ENCODE measurements around the gene NGEF.

Gene NGEF

DNA sequence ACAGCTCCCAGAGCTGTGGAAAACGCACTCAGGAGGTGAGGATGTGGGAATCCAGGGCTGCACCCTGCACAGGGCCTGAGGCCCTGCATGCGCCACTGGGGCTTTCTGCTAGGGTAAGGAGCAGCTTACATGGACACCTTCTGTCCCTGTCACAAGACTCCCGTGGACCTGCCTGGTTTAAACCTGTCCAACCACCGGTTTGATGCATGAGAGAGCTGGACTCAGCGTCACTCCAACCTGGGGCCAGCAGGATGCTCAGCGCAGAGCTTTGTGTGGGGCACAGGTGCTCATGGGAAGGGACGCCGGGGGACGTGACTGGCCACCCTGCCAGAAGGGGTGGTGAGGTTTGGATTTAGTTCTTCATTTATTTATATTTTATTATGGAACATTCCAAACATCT, 118.8 kb downstream of the NGEF start:
- no peak for DNase-seq

DNA sequence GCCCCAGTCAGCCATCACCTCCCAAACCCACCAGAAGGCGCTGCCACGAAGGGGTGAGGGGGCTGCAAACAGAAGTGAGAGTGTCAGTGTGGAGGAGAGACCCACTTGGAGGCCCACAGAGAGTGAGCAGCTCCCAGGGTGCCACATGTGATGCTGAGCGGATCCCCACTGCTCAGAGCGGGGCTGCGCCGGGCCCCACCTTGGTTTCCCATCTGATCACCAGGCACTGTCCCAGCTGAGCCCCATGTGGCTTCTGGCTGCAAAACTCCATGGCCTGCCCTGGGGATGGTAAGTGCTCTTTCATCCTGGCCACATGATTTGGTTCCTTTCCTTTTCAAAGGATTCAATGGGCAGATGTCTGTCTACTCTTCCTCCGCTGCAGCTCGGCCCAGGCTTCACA, 119.2 kb downstream of the NGEF start:
- no peak for DNase-seq

DNA sequence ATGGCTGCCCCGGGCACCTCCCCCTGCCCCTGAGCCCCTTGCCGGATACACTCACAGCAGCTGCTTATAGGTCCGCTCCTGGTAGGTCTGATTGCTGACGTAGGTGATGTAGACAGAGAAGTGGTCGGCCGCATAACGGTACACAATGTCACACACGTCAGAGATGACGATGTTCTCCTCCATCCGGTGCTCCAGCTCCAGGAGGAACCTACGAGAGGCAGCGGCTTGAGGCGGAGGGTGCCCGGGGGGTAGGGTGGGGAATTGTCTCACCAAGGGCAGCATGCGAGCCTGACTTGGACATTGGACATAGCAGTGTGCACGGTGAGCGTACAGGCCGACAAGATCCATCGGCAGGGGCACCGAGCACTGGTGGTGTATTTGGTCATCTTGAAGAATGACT, 120.2 kb downstream of the NGEF start:
- no peak for DNase-seq

DNA sequence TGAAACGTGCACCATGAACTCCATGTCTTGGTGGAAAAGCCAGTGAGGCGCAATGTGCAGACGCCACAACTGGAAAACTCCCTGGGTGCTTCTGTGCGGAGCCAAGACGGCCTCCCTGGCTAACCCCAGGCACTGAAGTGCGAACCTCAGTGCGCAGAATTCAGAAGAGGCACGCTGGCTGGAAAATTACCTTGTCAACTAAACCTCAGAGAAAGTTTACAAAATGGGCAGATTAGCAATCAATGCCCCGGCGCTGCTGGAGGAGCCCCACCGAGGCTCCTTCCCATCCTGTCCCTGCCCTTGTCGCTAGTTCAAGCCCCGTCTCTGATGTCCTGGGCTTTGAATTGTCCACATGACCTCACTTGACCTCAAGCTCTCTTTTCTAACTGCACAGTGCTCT, 120.8 kb downstream of the NGEF start:
- no peak for DNase-seq

DNA sequence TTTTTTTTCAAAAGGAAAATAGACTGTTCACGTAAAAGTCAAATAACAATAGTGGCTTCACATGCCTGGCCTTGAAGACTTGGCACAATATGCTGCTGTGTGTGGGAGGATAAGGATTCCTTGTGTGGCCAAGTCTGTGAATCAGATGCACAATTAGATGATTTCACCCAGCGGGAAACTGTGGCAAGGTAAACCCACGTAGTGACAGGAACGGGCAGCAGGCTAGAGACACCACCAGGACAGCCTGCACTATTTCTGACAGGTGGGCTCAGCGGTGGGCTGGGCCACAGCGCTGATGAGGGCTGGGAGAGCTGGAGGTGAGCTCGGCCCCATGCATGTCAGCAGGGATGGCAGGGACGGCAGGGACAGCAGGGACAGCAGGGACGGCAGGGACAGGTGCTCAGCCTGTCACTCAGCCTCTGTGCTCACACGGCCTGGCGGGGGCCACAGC, 121.4 kb downstream of the NGEF start:
- no peak for DNase-seq

DNA sequence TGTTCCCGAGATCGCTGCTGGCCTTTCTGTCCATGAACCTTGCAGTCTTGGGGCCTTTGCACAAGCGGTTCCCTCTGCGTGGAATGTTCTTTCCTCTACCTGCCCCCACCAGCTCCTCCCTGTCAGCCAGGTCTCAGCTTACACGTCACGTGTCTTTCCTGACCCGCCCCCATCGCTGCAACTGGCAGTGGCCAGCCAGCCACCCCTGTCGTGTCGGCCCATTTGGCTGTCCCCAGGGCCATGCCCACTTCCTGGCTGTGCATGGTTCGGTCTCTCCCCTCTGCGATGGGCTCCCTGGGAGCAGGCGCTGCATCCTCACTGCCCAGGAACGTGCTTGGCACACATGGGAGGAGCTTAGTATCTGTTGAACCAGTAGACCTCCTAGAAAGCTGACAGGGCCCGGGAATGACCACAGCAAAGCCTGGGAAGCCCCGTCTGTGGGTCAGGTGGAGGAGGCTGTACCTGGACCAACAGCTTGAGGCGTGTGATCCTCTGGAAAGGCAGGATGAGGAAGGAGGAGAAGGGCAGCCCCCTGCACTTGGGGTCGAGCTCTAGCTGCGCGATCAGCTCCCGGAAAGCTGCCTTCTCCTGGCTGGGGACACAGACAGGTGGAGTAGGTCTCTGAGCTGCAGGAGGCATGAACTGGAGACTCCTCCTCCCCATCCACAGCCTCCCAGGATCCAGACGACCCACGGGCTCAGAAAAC, 122.0 kb downstream of the NGEF start:
- DNase-seq = no peak

DNA sequence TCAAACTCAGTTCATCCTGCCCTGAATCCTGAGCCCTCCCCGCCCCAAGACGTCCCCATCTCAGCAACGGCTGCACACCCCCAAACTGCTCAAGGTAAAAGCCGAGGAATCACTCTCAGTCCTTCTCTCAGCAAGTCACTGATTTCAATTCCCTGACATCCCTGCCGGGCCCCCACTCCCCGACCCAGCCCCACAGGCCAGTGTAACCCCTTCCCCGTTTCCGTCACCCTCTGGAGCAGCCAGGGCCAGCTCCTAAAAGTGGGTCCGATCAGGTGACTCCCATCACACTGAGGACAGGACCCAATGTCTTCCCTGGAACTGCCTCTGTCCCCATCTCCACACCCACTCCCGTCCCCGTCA, 122.5 kb downstream of the NGEF start:
- no peak for DNase-seq

DNA sequence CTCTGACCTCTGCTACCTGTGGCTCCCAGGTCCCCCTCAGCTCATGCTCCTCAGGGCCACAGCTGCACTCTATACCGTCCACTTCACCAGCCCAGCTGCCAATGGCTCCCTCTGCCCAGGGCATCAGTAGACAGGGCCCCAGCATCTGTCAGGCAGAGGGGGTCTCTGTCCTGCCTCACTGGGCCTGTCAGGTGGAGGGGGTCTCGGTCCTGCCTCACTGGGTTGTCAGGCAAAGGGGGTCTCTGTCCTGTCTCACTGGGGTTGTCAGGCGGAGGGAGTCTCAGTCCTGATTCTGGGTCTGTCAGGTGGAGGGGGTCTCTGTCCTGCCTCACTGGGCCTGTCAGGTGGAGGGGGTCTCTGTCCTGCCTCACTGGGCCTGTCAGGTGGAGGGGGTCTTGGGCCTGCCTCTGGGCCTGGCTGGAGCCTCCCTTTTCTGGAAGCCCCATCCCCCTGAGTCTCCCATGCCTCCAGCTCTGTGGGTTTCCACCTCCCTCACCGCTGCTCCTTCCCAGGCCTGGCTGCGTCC, 123.1 kb downstream of the NGEF start:
- no peak for DNase-seq

DNA sequence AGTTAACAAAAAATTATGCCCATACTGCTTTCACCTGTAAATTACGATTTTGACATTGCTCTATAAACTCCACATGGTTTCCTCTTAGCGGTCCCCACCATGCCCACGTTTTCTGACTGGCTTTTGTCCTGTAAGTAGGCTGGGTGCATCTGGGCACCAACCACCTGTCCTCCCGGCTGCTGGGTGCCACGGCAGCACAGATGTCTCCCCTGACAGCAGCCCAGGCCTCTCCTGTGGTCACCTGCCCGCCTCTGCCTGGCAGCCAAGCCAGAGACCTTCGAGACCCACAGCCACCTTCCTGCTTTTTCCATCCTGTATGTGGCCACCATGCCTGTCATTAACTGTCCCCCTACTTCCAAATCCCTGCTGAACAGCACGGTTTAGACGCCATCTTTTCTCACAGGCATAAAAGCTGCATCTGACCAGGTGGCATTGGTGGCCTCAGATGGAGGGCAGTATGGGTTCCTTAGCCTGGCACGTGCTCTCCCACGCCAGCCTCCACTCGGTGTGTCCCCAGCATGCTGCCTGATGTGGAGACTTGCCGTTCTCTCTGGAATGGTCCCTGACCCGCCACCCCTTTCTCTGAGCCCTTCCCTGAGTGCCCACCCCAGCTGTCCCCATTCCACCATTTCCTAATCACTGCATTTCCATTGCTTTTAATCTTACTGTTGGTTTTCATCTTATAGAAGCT, 124.1 kb downstream of the NGEF start:
- no peak for DNase-seq

DNA sequence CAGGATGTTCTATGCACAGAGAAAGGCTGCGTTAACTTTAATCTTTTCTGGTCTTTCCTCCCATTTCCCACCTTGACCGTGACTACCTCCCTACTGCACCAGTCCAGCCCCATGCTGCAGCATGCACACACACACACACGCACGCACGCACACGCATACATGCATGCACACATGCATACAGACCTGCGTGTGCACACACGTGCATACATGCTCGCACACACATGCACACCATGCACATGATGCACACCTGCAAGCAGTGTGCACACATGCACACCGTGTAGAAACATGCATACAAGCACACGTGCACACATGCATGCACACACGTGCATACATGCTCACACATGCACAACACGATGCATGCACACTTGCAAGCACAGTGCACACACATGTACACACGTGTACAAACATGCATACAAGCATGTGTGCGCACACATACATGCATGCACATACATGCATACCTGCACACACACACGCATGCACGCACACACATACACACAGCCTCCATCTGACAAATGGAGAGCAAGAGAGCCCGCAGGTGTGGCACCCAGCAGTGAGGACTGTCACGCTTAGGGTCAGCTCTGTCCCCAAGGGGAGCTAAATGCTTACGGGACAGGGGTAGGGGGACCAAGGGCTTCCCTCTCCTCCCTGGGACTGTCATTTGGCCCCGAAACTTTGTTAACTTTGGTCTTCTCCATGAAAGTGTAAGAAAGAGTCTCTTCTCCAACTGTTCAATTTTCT, 124.8 kb downstream of the NGEF start:
- no peak for DNase-seq

DNA sequence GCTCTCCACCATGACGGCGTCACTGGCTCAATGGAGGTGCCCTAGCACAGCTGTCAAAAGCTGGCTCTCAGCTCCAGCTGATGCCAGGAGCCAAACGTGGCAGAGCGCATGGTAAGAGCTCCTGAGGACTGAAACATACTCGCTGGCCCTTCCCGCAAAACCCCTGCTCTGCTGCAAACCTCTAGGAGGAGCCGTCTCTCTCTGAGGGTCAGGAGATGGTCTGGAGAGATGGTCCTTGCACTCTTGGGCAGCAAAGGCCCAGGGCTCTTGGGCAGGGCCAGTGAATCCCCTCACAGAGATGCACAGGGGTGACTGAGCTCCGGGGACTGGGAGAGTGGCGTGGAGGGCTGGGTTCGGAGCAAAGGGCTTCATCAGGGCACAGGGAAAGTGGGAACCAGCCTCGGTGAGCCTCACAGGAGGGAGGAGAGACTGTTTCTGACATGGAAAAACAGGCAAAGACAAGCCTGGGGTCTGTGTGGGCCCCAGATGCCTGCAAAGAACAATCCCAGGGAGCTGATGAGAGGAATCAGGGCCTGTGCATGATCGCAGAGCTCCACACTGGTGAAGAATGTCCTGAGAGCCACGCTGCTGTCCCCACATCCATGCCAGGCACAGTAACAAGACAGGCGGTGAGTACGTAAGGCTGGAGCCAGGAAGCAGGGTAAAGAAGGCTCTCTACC, 125.7 kb downstream of the NGEF start:
- DNase-seq = no peak

DNA sequence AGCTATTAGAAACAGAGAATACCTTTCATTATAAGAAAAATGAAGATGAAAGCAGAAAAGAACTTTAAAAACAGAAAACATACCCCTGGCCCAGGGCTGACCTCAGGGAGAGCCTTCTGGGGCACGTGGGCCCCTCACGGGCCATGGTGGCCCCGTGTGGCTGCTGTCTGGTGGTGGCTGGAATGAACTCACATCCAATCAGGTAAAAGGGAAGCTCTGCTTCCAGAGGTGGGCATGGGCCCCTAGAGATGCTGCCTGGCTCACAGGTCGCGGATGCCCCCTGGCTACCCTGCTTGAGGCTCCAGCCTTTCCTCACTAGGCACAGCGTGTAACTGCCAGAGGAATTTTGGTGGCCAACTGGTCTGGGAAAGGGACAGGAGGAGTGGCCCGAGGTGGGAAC, 126.4 kb downstream of the NGEF start:
- no peak for DNase-seq

DNA sequence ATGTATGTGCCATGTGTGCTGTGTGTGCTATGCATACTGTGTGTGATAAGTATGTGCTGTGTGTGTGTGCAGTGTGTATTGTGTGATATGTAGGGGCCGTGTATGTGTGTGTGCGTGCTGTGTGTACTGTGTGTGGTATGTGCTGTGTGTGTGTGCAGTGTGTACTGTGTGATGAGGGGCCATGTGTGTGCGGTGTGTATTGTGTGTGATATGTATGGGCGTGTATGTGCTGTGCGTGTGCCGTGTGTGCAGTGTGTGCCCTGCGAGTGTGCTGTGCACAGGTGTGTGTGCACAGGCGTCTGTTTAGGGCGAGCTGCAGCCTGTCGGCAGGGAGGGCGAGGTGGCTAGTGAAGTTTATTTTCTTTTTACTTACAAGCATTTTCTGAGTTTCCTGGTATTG, 126.9 kb downstream of the NGEF start:
- no peak for DNase-seq

DNA sequence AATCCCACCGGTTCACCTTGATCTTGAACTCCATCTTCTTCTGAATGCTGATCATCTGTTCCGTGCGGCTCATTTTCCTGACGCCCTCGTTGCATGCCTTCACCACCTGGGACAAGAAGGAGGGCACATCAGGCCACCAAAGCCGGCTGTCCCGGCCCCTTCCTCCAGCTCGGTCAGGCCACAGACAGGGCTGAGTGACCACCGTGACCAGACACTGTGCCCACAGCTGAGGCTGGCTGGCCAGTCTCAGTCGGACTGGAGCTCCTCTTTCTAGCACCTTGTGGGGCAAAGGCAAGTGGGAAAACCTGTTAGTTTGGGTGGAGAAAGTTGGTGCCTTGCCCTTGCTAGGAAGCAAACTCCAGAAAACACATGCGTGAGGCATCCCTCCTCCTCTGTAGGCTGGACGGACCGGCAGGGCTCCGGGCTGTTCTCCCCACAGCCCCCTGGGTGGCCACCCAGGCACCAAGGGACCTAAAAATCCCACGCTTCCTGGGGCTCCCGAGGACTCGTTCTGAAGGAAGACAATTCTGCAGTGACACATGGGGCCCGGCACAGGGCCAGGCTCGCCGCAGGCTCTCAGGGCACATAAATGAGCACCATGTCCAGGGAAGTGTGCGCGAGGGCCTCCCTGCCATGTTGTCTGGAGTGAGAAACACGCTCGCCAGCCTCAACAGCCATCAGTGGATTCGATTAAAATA, 127.6 kb downstream of the NGEF start:
- DNase-seq = no peak

DNA sequence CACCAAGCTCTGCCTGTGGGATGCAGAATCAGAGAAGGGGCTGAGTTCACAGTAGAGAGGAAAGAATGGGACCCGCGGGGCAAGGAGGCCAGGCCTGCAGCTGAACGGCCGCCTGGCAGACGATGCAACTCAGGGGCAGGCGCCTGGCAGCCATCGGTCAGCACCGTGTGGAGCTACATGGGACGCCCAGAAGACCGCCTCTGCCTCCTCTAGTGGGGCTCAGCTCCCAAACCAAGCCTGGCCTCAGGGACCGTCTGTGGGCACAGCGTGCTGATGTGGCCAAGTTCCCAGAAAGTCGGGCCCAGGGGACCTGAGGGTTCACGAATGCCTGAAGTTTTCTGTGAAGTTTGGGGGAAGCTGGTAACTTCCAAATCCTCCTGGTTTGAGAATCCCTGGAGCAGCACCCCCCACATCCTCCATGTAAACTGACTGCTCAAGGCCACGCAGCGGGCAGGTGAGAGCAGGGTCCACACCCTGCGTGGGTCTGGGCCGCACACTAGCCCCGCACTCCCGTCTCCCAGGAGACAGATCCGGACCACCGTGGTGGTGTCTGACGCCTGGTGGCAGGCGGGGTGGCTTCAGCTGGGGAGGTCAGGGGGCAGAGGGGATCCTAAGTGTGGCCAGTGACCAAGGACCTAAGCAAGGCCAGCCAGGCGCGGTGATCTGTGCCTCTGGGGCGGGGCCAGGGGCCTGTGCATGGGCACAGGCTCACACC, 128.3 kb downstream of the NGEF start:
- DNase-seq = no peak

DNA sequence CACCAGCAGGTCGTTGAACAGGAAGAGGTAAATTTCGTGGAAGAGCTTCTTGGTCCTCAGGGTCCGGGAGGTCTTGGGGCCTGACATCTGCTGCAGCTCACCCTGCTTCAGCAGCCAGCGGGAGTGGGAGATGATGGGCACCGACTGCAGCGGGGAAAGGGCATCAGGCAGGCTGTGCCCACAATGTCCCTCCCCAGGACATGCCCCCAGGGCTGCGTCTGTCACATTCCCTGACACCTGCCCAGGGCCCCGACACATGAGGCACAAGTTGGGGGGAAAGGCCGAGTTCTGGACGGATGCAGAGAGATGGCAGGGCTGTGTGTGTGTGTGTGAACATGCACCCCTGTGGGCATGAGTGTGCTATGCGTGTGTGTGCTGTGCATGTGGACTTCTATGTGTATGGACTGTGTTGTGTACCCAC, 129.0 kb downstream of the NGEF start:
- no peak for DNase-seq

DNA sequence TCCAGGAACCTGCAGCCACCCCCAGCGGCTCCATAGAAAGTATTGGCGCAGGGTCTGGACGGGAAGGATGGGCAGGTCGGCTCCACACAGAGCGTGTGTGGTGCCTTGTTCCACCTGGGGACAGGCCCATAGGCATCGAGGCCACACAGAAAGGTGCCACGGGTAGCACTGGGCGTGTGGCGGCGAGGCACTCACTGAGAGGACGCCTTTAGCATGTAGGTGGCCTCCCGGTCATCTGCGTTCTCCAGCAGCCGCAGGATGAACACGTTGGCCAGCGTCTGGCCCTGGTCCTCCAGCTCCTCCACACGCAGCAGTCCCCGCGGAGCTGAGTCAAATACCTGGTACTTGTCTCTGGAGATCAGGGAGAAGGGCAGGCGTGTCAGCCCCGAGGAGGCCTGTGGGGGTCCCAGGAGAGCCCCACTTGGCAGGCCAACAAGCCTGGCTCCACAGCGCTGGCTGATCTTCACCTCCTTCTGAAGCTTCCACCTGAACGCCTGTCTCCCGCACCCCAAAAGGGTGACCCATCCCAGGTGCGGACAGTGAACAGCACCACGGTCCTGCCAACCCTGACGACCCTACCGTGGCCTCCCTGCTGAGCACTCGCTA, 129.8 kb downstream of the NGEF start:
- DNase-seq = no peak

DNA sequence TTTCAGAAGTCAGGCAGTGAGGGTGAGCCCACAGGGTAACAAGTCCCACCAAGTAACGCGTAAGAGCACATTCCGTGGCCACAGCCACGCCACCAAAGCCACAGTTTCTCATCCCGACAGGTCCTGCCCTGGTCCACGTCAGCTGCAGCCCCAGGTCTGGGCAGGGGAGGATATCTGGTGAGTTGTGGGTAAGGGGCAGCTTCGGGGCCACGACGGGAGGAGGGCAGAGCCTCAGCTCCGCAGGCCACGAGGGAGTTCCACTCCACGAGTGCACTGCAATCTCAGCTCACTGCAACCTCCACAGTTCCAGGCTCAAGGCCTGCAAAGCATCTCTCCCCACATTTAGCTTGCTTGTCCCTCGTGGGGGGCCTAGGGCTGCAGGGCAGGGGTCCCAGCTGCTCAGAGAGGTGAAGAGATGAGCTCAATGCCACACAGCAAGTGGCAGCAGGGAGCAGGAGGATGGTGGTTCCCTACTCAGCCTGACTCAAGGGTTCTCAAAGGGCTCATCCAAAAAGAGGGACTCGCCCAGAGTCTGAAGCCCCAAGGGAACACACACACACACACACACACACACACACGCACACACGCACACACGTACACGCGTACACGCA, 130.4 kb downstream of the NGEF start:
- DNase-seq = no peak

DNA sequence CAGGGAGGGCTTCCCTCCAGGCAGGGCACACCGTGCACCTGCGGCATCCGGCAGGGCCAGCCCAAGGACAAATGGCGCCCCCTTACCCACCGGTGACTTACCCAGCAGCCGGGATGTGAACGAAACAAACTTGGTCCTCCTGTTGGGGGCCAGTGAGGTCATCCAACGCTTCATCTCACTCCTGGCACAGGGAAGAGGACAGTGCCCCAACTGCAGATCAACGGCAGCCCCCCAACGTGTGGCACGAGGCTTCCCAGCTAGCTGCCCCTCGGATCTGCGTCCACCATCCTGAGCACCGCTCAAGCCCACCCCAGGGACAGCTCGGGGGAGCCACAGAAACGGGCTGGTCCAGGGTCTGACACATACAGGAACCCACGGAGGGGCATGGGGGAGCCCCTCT, 131.0 kb downstream of the NGEF start:
- DNase-seq = no peak

DNA sequence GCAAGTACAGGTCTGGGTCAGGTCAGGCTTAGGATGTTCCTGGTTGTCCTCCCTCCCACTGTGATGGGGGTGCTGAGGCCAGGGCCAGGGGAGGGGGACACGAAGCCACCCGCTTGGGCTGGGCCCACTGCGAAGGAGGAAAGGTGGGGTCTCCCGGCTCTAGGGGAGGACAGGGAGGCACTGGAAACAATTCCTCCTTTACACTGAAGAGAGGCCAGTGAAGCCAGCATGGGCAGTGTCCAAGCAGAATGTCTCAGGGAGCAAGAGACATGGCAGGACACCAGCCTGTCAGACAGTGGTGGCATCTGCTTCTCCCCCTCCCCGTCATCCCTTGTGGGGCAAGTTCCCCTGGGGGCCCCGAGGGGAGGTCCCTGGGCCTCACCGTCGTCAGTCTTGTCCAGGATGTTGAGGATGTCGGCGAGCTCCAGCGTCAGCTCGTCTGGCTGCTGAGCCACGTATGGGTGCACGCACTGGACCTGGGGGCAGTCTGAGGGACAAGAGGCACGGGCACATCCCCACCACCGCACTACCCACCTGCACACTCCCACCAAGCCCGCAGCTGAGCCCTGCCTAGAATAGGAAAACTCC, 132.2 kb downstream of the NGEF start:
- DNase-seq = no peak

All from stimulated activated CD4-positive, alpha-beta T cell treated with anti-CD3 and anti-CD28 coated beads, Interleukin-2, amount 100 ng/mL, for 48 hours (primary cell).